SK-N-SH (cell line): ENCODE measurements around the gene JAZF1. TPM values are rescaled to one million over a fixed set of nuclear protein-coding genes. Genes with fewer than 3 reads are reported as not detected.

Experiments
- CTCF ChIA-PET: fragments of 300-600, 350-600 bp; formaldehyde crosslinking; extraction: SDS; loops from one replicate; lab custom pipeline; 2021; lab: Yijun Ruan, JAX
- POLR2A ChIA-PET: fragments of 350-600 bp; sonication (Branson Sonifier 250); formaldehyde crosslinking; extraction: SDS; loops from one replicate; lab custom pipeline; 2020; ENCODE audit warnings: antibody characterized with exemption, inconsistent platforms; lab: Yijun Ruan, JAX
- DNase-seq: peaks from one replicate; pipeline ENCODE4 v3.0.0; 2012
- H2AFZ ChIP-seq: fragments of 200-600 bp; sonication (generic); 2 replicates; pipeline ENCODE4 v1.8.1; 2016; ENCODE audit warnings: antibody characterized with exemption, mild to moderate bottlenecking, low read depth
- H3F3A ChIP-seq: fragments of 200-600 bp; sonication (generic); replicated peaks from 2 replicates; pipeline ENCODE3; 2016; ENCODE audit warnings: antibody characterized with exemption, mild to moderate bottlenecking; ENCODE audit not compliant: insufficient read depth
- H3K27ac ChIP-seq, 2 experiments: fragments of 200-500 bp in 1 of 2; fragments of 200-600 bp in 1 of 2; sonication (Bioruptor generic) in 1 of 2; sonication (generic), shearing (Covaris generic) in 1 of 2; 2 replicates each; pipeline versions ENCODE4 v1.5.1 to v1.6.1; 2014 to 2016; ENCODE audit warnings: low read depth in 2 of 2, inconsistent platforms in 1 of 2, low read length in 1 of 2, mild to moderate bottlenecking in 1 of 2, mixed read lengths in 1 of 2
- H3K27me3 ChIP-seq: fragments of 200-600 bp; sonication (generic), shearing (Covaris generic); 2 replicates; pipeline ENCODE4 v1.6.1; 2016; ENCODE audit warnings: mixed run types; ENCODE audit not compliant: insufficient read depth
- H3K36me3 ChIP-seq, 2 experiments: fragments of 200-500 bp in 1 of 2; fragments of 200-600 bp in 1 of 2; sonication (Bioruptor generic) in 1 of 2; sonication (generic) in 1 of 2; replicated peaks in 1 of 2; 2 replicates each; pipeline versions ENCODE3 to v1.5.1; 2014 to 2016; ENCODE audit warnings: low read length in 1 of 2, mild to moderate bottlenecking in 1 of 2; ENCODE audit not compliant: insufficient read depth in 2 of 2, control insufficient read depth in 1 of 2
- H3K4me1 ChIP-seq, 2 experiments: fragments of 200-500 bp in 1 of 2; fragments of 200-600 bp in 1 of 2; sonication (Bioruptor generic) in 1 of 2; sonication (generic), shearing (Covaris generic) in 1 of 2; 2 replicates each; pipeline versions ENCODE4 v1.5.1 to v1.6.1; 2014 to 2016; ENCODE audit warnings: low read depth in 1 of 2, low read length in 1 of 2, mixed run types in 1 of 2; ENCODE audit not compliant: insufficient read depth in 2 of 2, control insufficient read depth in 1 of 2
- H3K4me2 ChIP-seq: fragments of 200-600 bp; sonication (generic), shearing (Covaris generic); 2 replicates; pipeline ENCODE4 v1.6.1; 2017; ENCODE audit warnings: mixed run types
- H3K4me3 ChIP-seq, 2 experiments: fragments of 200-500 bp in 1 of 2; fragments of 200-600 bp in 1 of 2; sonication (Bioruptor generic) in 1 of 2; sonication (generic), shearing (Covaris generic) in 1 of 2; 2 replicates each; pipeline versions ENCODE4 v1.5.1 to v1.8.1; 2014 to 2016; ENCODE audit warnings: low read depth in 2 of 2, inconsistent platforms in 1 of 2, low read length in 1 of 2, mild to moderate bottlenecking in 1 of 2, mixed read lengths in 1 of 2, moderate library complexity in 1 of 2
- H3K79me2 ChIP-seq: fragments of 200-600 bp; sonication (generic); 2 replicates; pipeline ENCODE4 v1.8.1; 2017; ENCODE audit warnings: mild to moderate bottlenecking; ENCODE audit not compliant: insufficient read depth
- H3K9ac ChIP-seq: fragments of 200-600 bp; sonication (generic); 2 replicates; pipeline ENCODE4 v1.6.1; 2017; ENCODE audit warnings: mixed run types
- H3K9me2 ChIP-seq: fragments of 200-600 bp; sonication (generic); 2 replicates; pipeline ENCODE4 v1.6.1; 2017; ENCODE audit warnings: mixed run types
- H3K9me3 ChIP-seq: fragments of 200-600 bp; sonication (generic); 2 replicates; pipeline ENCODE4 v1.6.1; 2017; ENCODE audit warnings: mixed run types, mild to moderate bottlenecking, moderate library complexity
- H4K20me1 ChIP-seq: fragments of 200-600 bp; sonication (generic); 2 replicates; pipeline ENCODE4 v1.6.1; 2017; ENCODE audit warnings: mild to moderate bottlenecking, mixed run types; ENCODE audit not compliant: insufficient read depth
- CHD2 ChIP-seq: fragments of 150-350 bp; IDR thresholded peaks from 2 replicates; pipeline ENCODE4 v1.6.1; 2018; ENCODE audit warnings: low read length; ENCODE audit not compliant: partially characterized antibody
- FOSL2 ChIP-seq: IDR thresholded peaks from 2 replicates; pipeline ENCODE4 v1.4.0; 2012; ENCODE audit warnings: low read depth, mild to moderate bottlenecking, moderate library complexity, borderline replicate concordance
- FOXJ3 ChIP-seq: sonication (generic); formaldehyde crosslinking; IDR thresholded peaks from 2 replicates; pipeline ENCODE4 v1.5.1; 2020; ENCODE audit warnings: mild to moderate bottlenecking, missing genetic modification reagents
- FOXM1 ChIP-seq: IDR thresholded peaks from 2 replicates; pipeline ENCODE4 v1.4.0; 2012; ENCODE audit warnings: low read depth, mild to moderate bottlenecking
- GABPA ChIP-seq: IDR thresholded peaks from 2 replicates; pipeline ENCODE4 v1.4.0; 2012; ENCODE audit warnings: low read depth, mild to moderate bottlenecking
- JUND ChIP-seq: IDR thresholded peaks from 2 replicates; pipeline ENCODE4 v1.4.0; 2012
- MEF2A ChIP-seq: IDR thresholded peaks from 2 replicates; pipeline ENCODE4 v1.4.0; 2012; ENCODE audit warnings: low read depth, borderline replicate concordance
- NRF1 ChIP-seq: IDR thresholded peaks from 2 replicates; pipeline ENCODE4 v1.6.1; 2012; ENCODE audit warnings: low read depth, mild to moderate bottlenecking, low read length
- POLR2AphosphoS5 ChIP-seq: IDR thresholded peaks from 2 replicates; pipeline ENCODE4 v1.6.1; 2012; ENCODE audit warnings: low read depth, low read length
- RXRA ChIP-seq: IDR thresholded peaks from 2 replicates; pipeline ENCODE4 v1.4.0; 2012; ENCODE audit warnings: low read depth, mild to moderate bottlenecking, borderline replicate concordance
- TCF12 ChIP-seq: IDR thresholded peaks from 2 replicates; pipeline ENCODE4 v1.4.0; 2012
- TEAD4 ChIP-seq: IDR thresholded peaks from 2 replicates; pipeline ENCODE4 v1.4.0; 2012; ENCODE audit warnings: mild to moderate bottlenecking, borderline replicate concordance; ENCODE audit not compliant: insufficient read depth
- YY1 ChIP-seq: IDR thresholded peaks from 2 replicates; pipeline ENCODE4 v1.4.0; 2012; ENCODE audit warnings: low read depth, mild to moderate bottlenecking
- WGBS: methylation state at CpG from one replicate; pipeline ENCODE4 v1.1.6; 2017; ENCODE audit warnings: low lambda C conversion rate; 5-methylcytosine and 5-hydroxymethylcytosine counted together
- polyA plus RNA-seq, 3 experiments: library from polyadenylated mRNA; depleted of rRNA; stranded (reverse); fragments of >200 nt; gene quantifications; 2 replicates each; pipeline ENCODE4 v1.2.3, GENCODE V29; 2012
- TF ChIP-seq, protein P1 (sequence below): fragments of 150-350 bp; IDR thresholded peaks from 2 replicates; pipeline ENCODE4 v1.6.1; 2017; ENCODE audit warnings: antibody characterized with exemption, low read length, low read depth, borderline replicate concordance
- TF ChIP-seq, protein P2 (sequence below): fragments of 150-350 bp; IDR thresholded peaks from 2 replicates; pipeline ENCODE4 v1.6.1; 2016; ENCODE audit warnings: mild to moderate bottlenecking, low read depth, low read length
- TF ChIP-seq, protein P3 (sequence below): fragments of 200-600 bp; sonication (generic); IDR thresholded peaks from 2 replicates; pipeline ENCODE4 v1.6.1; 2017; ENCODE audit warnings: antibody characterized with exemption, mild to moderate bottlenecking, moderate library complexity
- TF ChIP-seq, protein P4 (sequence below): IDR thresholded peaks from 2 replicates; pipeline ENCODE4 v1.4.0; 2012; ENCODE audit warnings: low read depth

The JAZF1 gene
- polyA plus RNA-seq, 1 of the 3 experiments (the other 2 are of a cell fraction): 1.7 TPM

DNA sequence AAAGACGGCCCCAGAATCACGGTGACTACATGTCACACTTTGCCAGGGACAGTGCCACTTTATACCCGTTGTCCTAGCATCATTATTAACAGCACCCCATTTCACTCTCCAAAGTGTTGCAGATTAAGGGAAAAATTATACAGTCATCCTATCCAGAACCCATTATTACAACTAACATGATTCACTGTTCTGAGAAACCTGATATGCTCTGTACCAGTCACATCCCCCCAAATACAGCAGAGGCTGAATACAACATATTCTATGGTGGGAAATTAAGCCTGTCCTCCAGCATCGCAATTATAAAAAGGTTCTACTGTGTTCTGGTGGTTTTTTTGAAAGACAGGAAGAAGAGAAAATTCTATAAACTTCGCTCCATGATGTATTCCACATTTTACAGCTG is 162.1 kb downstream of the JAZF1 start:
- ChIA-PET CTCF (interaction anchor here (2.7 to 5.4 kb wide), 4 partner anchors 23 to 833 kb away, joined by 24 to 51 read pairs (median 36); partner anchors contain the start of gene HOXA11), POLR2A (no interaction called here)
- H3K4me1 ChIP-seq: peaks cover 7 to 14% of the 10 kb centered on the region in 2 experiments; a peak in 2 of 4 replicates
- H3K27ac ChIP-seq: 0 out of 4 replicates have a peak overlapping the region, but pooled peaks of 1 of the 2 experiments have one; percentile 12
- no peaks in the 10 kb centered on the region for H3K9me3 ChIP-seq
- H3K36me3 ChIP-seq: no peaks in the 10 kb centered on the region
- WGBS: 86% methylated on average over 5 of the region's 5 CpGs
- no peak for DNase-seq
- peak overlapping the region; percentile 2; the same call in 1 of the 2 replicates for H3K4me2 ChIP-seq
- H3F3A ChIP-seq: peaks cover 10% of the 10 kb centered on the region
- no peaks in the 10 kb centered on the region for H3K9me2 ChIP-seq
- H3K79me2 ChIP-seq: no peaks in the 10 kb centered on the region
- TF ChIP-seq JUND (peak; percentile 45; the same call in 1 of the 2 replicates), POLR2AphosphoS5 (no peak), MEF2A (no peak), TCF12 (peak; percentile 30; the same call in 1 of the 2 replicates), FOXJ3 (no peak), FOSL2 (peak; percentile 66; the same call in 1 of the 2 replicates), TEAD4 (no peak), CHD2 (no peak), NRF1 (no peak)
- TF ChIP-seq, protein P1, sequence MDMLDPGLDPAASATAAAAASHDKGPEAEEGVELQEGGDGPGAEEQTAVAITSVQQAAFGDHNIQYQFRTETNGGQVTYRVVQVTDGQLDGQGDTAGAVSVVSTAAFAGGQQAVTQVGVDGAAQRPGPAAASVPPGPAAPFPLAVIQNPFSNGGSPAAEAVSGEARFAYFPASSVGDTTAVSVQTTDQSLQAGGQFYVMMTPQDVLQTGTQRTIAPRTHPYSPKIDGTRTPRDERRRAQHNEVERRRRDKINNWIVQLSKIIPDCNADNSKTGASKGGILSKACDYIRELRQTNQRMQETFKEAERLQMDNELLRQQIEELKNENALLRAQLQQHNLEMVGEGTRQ: no peak
- TF ChIP-seq, protein P2, sequence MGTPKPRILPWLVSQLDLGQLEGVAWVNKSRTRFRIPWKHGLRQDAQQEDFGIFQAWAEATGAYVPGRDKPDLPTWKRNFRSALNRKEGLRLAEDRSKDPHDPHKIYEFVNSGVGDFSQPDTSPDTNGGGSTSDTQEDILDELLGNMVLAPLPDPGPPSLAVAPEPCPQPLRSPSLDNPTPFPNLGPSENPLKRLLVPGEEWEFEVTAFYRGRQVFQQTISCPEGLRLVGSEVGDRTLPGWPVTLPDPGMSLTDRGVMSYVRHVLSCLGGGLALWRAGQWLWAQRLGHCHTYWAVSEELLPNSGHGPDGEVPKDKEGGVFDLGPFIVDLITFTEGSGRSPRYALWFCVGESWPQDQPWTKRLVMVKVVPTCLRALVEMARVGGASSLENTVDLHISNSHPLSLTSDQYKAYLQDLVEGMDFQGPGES: no peak
- TF ChIP-seq, protein P3, sequence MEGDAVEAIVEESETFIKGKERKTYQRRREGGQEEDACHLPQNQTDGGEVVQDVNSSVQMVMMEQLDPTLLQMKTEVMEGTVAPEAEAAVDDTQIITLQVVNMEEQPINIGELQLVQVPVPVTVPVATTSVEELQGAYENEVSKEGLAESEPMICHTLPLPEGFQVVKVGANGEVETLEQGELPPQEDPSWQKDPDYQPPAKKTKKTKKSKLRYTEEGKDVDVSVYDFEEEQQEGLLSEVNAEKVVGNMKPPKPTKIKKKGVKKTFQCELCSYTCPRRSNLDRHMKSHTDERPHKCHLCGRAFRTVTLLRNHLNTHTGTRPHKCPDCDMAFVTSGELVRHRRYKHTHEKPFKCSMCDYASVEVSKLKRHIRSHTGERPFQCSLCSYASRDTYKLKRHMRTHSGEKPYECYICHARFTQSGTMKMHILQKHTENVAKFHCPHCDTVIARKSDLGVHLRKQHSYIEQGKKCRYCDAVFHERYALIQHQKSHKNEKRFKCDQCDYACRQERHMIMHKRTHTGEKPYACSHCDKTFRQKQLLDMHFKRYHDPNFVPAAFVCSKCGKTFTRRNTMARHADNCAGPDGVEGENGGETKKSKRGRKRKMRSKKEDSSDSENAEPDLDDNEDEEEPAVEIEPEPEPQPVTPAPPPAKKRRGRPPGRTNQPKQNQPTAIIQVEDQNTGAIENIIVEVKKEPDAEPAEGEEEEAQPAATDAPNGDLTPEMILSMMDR: no peak
- no peaks in the 10 kb centered on the region for H3K27me3 ChIP-seq
- no peaks in the 10 kb centered on the region for H4K20me1 ChIP-seq
- no peak overlapping the region for H2AFZ ChIP-seq
- H3K9ac ChIP-seq: no peak overlapping the region
- H3K4me3 ChIP-seq: no peak overlapping the region

DNA sequence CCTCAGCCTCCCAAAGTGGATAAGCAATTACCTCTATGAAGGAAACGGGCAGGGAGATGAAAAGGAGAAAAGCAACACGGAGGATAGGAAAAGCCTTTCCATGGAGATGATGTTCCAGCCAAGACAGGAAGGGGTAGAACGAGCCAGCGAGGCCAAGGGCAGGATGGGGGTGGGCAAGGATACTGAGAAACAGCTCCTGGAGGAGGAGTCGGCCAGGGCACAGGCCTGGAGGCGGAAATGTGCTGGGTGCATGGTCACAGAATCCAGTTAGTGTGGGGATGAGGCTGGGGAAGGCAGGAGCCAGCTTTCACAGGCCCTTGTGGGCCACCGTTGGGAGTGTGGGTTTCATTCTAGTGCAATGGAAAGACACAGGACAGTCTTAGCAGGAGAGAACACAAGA is 162.6 kb downstream of the JAZF1 start:
- CTCF ChIA-PET: interaction anchor here (1.4 to 5.4 kb wide), 3 partner anchors 44 to 823 kb away, joined by 3 to 51 read pairs (median 43); no protein-coding TSS in a partner anchor
- H3K4me2 ChIP-seq: 0 out of 2 replicates have a peak overlapping the region, but pooled peaks have one; percentile 2
- WGBS: 93% methylated on average over 7 of the region's 7 CpGs

More for the DNA sequence above, 162.6 kb downstream of the JAZF1 start:
- POLR2A ChIA-PET: no interaction called here
- no peak for TF ChIP-seq GABPA
- TF ChIP-seq RXRA: no peak
- no peak for TF ChIP-seq FOXM1
- TF ChIP-seq, protein P2: no peak
- TF ChIP-seq JUND: no peak
- TF ChIP-seq, protein P3: no peak
- no peak for TF ChIP-seq YY1
- no peak for TF ChIP-seq TCF12
- TF ChIP-seq, protein P4, sequence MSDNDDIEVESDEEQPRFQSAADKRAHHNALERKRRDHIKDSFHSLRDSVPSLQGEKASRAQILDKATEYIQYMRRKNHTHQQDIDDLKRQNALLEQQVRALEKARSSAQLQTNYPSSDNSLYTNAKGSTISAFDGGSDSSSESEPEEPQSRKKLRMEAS: no peak
- H3K9me2 ChIP-seq: no peaks in the 10 kb centered on the region
- H3K27ac ChIP-seq: 0 out of 4 replicates have a peak overlapping the region, but pooled peaks of 1 of the 2 experiments have one; percentile 12
- H3K27me3 ChIP-seq: no peaks in the 10 kb centered on the region
- H3K9ac ChIP-seq: no peak overlapping the region
- no peak overlapping the region for H2AFZ ChIP-seq
- peak; percentile 12 for DNase-seq
- no peaks in the 10 kb centered on the region for H3K36me3 ChIP-seq
- H3K79me2 ChIP-seq: no peaks in the 10 kb centered on the region
- H3F3A ChIP-seq: peaks cover 10% of the 10 kb centered on the region
- no peaks in the 10 kb centered on the region for H3K9me3 ChIP-seq
- H4K20me1 ChIP-seq: no peaks in the 10 kb centered on the region
- peaks cover 8 to 14% of the 10 kb centered on the region in 2 experiments; a peak in 2 of 4 replicates for H3K4me1 ChIP-seq
- H3K4me3 ChIP-seq: no peak overlapping the region
